HG03095 (cell line): ENCODE measurements around the gene TP73.

Experiments
- ATAC-seq: cut with Tn5 transposase; IDR thresholded peaks from one replicate; pipeline ENCODE4 v1.9.1; 2021; ENCODE audit warnings: moderate library complexity; ENCODE audit not compliant: unreplicated experiment

Gene TP73

GRCh38 chr1:3651930-3652547 lies at the start of gene TP73:
Gene TP73, plus strand, starts transcription at chr1:3652516. Its CDS starts 29,850 bp downstream, at chr1:3682366.
- no peak for ATAC-seq

GRCh38 chr1:3603156-3603555 lies 49.2 kb upstream of the TP73 start:
- ATAC-seq: no peak

GRCh38 chr1:3603571-3604467 lies 48.5 kb upstream of the TP73 start:
- ATAC-seq: no peak

GRCh38 chr1:3604468-3604974 lies 47.8 kb upstream of the TP73 start:
- no peak for ATAC-seq

GRCh38 chr1:3604997-3605823 lies 47.1 kb upstream of the TP73 start:
- ATAC-seq: no peak

- no peak for ATAC-seq
These were observed 45.3 kb upstream of the TP73 start for GRCh38 chr1:3606779-3607702.

- no peak for ATAC-seq
These were observed 44.6 kb upstream of the TP73 start for GRCh38 chr1:3607703-3608065.

GRCh38 chr1:3608154-3608553 lies 44.2 kb upstream of the TP73 start:
- no peak for ATAC-seq

GRCh38 chr1:3609016-3609768 lies 43.1 kb upstream of the TP73 start:
- ATAC-seq: no peak

- no peak for ATAC-seq
These were observed 42.4 kb upstream of the TP73 start for GRCh38 chr1:3609769-3610526.

- ATAC-seq: no peak
These were observed 41.7 kb upstream of the TP73 start for GRCh38 chr1:3610527-3611169.

- no peak for ATAC-seq
These were observed 40.9 kb upstream of the TP73 start, which contains the start of gene MEGF6 for GRCh38 chr1:3611170-3612019. Gene MEGF6, minus strand, starts transcription at chr1:3611508. Its CDS starts 240 bp downstream, at chr1:3611268.

- ATAC-seq: no peak
These were observed 40.2 kb upstream of the TP73 start for GRCh38 chr1:3612123-3612522.

GRCh38 chr1:3614755-3615742 lies 37.3 kb upstream of the TP73 start:
- ATAC-seq: no peak

GRCh38 chr1:3616861-3617260 lies 35.5 kb upstream of the TP73 start:
- no peak for ATAC-seq

- no peak for ATAC-seq
These were observed 34.4 kb upstream of the TP73 start for GRCh38 chr1:3617806-3618345.
